ENCODE results near the gene IMMP2L.

DNA sequence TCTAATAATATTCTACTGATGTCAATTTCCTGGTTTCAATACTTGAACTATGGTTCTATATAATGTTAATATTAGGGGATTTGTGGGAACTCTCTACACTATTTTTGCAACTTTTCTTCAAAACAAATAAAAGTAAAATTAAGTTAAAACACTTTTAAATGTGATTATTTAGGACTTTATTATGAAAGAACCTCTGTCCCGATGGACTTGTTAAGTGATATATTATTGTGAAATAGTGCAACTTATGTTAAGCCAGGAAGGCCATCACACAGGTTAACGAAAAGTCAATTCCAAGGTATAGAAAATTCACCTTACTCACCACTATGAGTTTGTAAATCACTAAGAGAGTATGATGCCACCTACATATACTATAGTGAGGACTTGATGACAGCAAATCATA lies 79.2 kb downstream of the IMMP2L start:
- TF ChIP-seq CTCF (IDR thresholded peaks at IDR 0.05), result no peak
- TF ChIP-seq EP300 (IDR thresholded peaks at IDR 0.05), result no peak
